Measurements from ENCODE around the gene C5orf52. TPM values are rescaled to one million over a fixed set of nuclear protein-coding genes. Genes with fewer than 3 reads are reported as not detected.
A peak's percentile ranks its signal among the peaks of the same experiment; 100 is the strongest.
"Not testable (repeated sequence)": the region's sequence is repeated elsewhere in the genome, so short reads cannot be mapped to it uniquely, and the experiment has no call there.

The C5orf52 gene
- total RNA-seq, 2 donors from 2014 or later = not detected

- DNase-seq (ENCODE audit: low spot score) = no peak
- no peaks in the 10 kb centered on the region for H3K27me3 ChIP-seq (replicated peaks; ENCODE audit: insufficient read depth)
- H3K4me1 ChIP-seq (ENCODE audit: control insufficient read depth in 1 of 2, low read depth in 2 of 2) = peaks cover 15 to 21% of the 10 kb centered on the region in 2 donors
- no peak for ATAC-seq (ENCODE audit: insufficient number of reproducible peaks, low FRiP score, low read depth)
- TF ChIP-seq CTCF (IDR thresholded peaks at IDR 0.05) = no peak
- H3K36me3 ChIP-seq = no peaks in the 10 kb centered on the region
- no peak overlapping the region for H3K4me3 ChIP-seq
- H3K27ac ChIP-seq = no peak overlapping the region
- no peaks in the 10 kb centered on the region for H3K9me3 ChIP-seq
Measured at GRCh38 chr5:157714596-157714864, 43.2 kb downstream of the C5orf52 start.

- Histone ChIP-seq H3K9me3 (no peaks in the 10 kb centered on the region), H3K4me3 (no peak overlapping the region), H3K4me1 (ENCODE audit: control insufficient read depth in 1 of 2, low read depth in 2 of 2) (peaks cover 3 to 11% of the 10 kb centered on the region in 2 donors), H3K27ac (no peak overlapping the region), H3K36me3 (no peaks in the 10 kb centered on the region), H3K27me3 (replicated peaks; ENCODE audit: insufficient read depth) (no peaks in the 10 kb centered on the region)
- TF ChIP-seq CTCF (IDR thresholded peaks at IDR 0.05) = peak; percentile 59
- DNase-seq (ENCODE audit: low spot score) (no peak), ATAC-seq (ENCODE audit: insufficient number of reproducible peaks, low FRiP score, low read depth) (peak; percentile 68)
Measured at GRCh38 chr5:157718519-157718918, 47.2 kb downstream of the C5orf52 start.

- H3K4me3 ChIP-seq = no peak overlapping the region
- no peaks in the 10 kb centered on the region for H3K27me3 ChIP-seq (replicated peaks; ENCODE audit: insufficient read depth)
- no peak overlapping the region for H3K27ac ChIP-seq
- no peak for TF ChIP-seq CTCF (IDR thresholded peaks at IDR 0.05)
- H3K4me1 ChIP-seq (ENCODE audit: control insufficient read depth in 1 of 2, low read depth in 2 of 2) = peaks cover 3 to 11% of the 10 kb centered on the region in 2 donors
- no peaks in the 10 kb centered on the region for H3K36me3 ChIP-seq
- H3K9me3 ChIP-seq = no peaks in the 10 kb centered on the region
- no peak for ATAC-seq (ENCODE audit: insufficient number of reproducible peaks, low FRiP score, low read depth)
- no peak for DNase-seq (ENCODE audit: low spot score)
Measured at GRCh38 chr5:157719245-157719644, 47.9 kb downstream of the C5orf52 start.

- Histone ChIP-seq H3K9me3 (no peaks in the 10 kb centered on the region), H3K36me3 (no peaks in the 10 kb centered on the region), H3K27ac (no peak overlapping the region), H3K4me1 (ENCODE audit: control insufficient read depth in 1 of 2, low read depth in 2 of 2) (peaks cover 3 to 11% of the 10 kb centered on the region in 2 donors), H3K27me3 (replicated peaks; ENCODE audit: insufficient read depth) (no peaks in the 10 kb centered on the region), H3K4me3 (no peak overlapping the region)
- ATAC-seq (ENCODE audit: insufficient number of reproducible peaks, low FRiP score, low read depth) (no peak), DNase-seq (ENCODE audit: low spot score) (no peak)
- TF ChIP-seq CTCF (IDR thresholded peaks at IDR 0.05) = no peak
Measured at GRCh38 chr5:157721159-157721558, 49.8 kb downstream of the C5orf52 start.

GRCh38 chr5:157722895-157723294 is 51.6 kb downstream of the C5orf52 start:
- H3K4me1 ChIP-seq (ENCODE audit: control insufficient read depth in 1 of 2, low read depth in 2 of 2) = peaks cover 3 to 10% of the 10 kb centered on the region in 2 donors
- not testable (repeated sequence) for H3K9me3 ChIP-seq; H3K4me3 ChIP-seq; H3K36me3 ChIP-seq; ATAC-seq (ENCODE audit: insufficient number of reproducible peaks, low FRiP score, low read depth); H3K27me3 ChIP-seq (replicated peaks; ENCODE audit: insufficient read depth); H3K27ac ChIP-seq; DNase-seq (ENCODE audit: low spot score)

- not testable (repeated sequence) for ATAC-seq (ENCODE audit: insufficient number of reproducible peaks, low FRiP score, low read depth); H3K27me3 ChIP-seq (replicated peaks; ENCODE audit: insufficient read depth); H3K4me1 ChIP-seq (ENCODE audit: control insufficient read depth in 1 of 2, low read depth in 2 of 2); H3K36me3 ChIP-seq; H3K4me3 ChIP-seq; H3K9me3 ChIP-seq; H3K27ac ChIP-seq; DNase-seq (ENCODE audit: low spot score)
Measured at GRCh38 chr5:157726607-157727006, 55.3 kb downstream of the C5orf52 start.

GRCh38 chr5:157727858-157728257 is 56.5 kb downstream of the C5orf52 start:
- not testable (repeated sequence) for ATAC-seq (ENCODE audit: insufficient number of reproducible peaks, low FRiP score, low read depth); H3K36me3 ChIP-seq; H3K4me1 ChIP-seq (ENCODE audit: control insufficient read depth in 1 of 2, low read depth in 2 of 2); H3K9me3 ChIP-seq; H3K4me3 ChIP-seq; DNase-seq (ENCODE audit: low spot score); H3K27ac ChIP-seq; H3K27me3 ChIP-seq (replicated peaks; ENCODE audit: insufficient read depth)

Measured in thoracic aorta (tissue), 2 donors.